Pancreas (tissue), 10 donors: ENCODE measurements around the gene ROR1. TPM values are rescaled to one million over a fixed set of nuclear protein-coding genes. Genes with fewer than 3 reads are reported as not detected.

Experiments
- ATAC-seq, 4 donors: fragments of 200-7000 bp; cut with Tn5 transposase; one replicate each; pipeline versions ENCODE4 v1.8.0 to v1.9.1; 2020; ENCODE audit warnings: mild to moderate bottlenecking in 4 of 4, moderate library complexity in 4 of 4
- DNase-seq, 6 donors: peaks; one replicate each; pipeline ENCODE4 v3.0.0-alpha.2; 2020
- FAIRE-seq: peaks from 2 replicates; lab custom pipeline; 2012; peaks lifted over from hg19 to GRCh38; lab: Jason Lieb, UNC
- H3K27ac ChIP-seq, 4 donors: fragments of 200-600 bp; sonication (generic); 1 replicate in 3 of 4; 2 replicates in 1 of 4; pipeline versions ENCODE4 v1.5.0 to v1.8.0; 2020
- H3K27me3 ChIP-seq, 4 donors: fragments of 200-600 bp; one replicate each; pipeline ENCODE4 v1.8.0; 2021
- H3K36me3 ChIP-seq, 3 donors: fragments of 200-600 bp; sonication (generic) in 1 of 3; one replicate each; pipeline versions ENCODE4 v1.5.0 to v1.8.0; 2020 to 2021
- H3K4me1 ChIP-seq, 3 donors: fragments of 200-600 bp; one replicate each; pipeline ENCODE4 v1.8.0; 2021
- H3K4me3 ChIP-seq, 4 donors: fragments of 200-600 bp; sonication (generic) in 2 of 4; one replicate each; pipeline versions ENCODE4 v1.5.0 to v1.8.0; 2020 to 2021
- H3K9me3 ChIP-seq, 4 donors: fragments of 200-600 bp; one replicate each; pipeline ENCODE4 v1.8.0; 2021
- CTCF ChIP-seq, 4 donors: fragments of 200-600 bp; sonication (generic) in 3 of 4; IDR thresholded peaks; one replicate each; pipeline versions ENCODE4 v1.5.0 to v1.8.0; 2021; ENCODE audit warnings: antibody characterized with exemption in 4 of 4
- WGBS, 2 donors: extraction: QIAGEN DNeasy Blood & Tissue Kit; methylation state at CpG; one replicate each; pipeline ENCODE4 v1.1.7; 2013; 5-methylcytosine and 5-hydroxymethylcytosine counted together
- intact Hi-C, 3 donors: fragments of 100-400 bp; cut with DNase I; formaldehyde crosslinking; loops; one replicate each; pipeline versions ENCODE4 v1.11.1 to v1.14.2; 2022
- polyA plus RNA-seq, 2 donors: library from polyadenylated mRNA; stranded (reverse); fragments of 200-250 nt; gene quantifications; one replicate each; pipeline ENCODE4 v1.2.3, GENCODE V29; 2013
- total RNA-seq, 6 donors: library from RNA; stranded (reverse); fragmentation: NEBNext Ultra II Directional in 4 of 6; extraction: Animal tissue kit (Norgen Biotek cat#: 25700) in 4 of 6; gene quantifications; one replicate each; pipeline versions ENCODE4 v1.2.1 to v1.2.4, GENCODE V29; 2021 to 2023
- donor health status: healthy with polysubstance abuse.
- donor health status: DM: no; HTN: no; CAD: no; lungs with moderate emphysema.
- donor health status: DM: no; HTN: no; CAD: no.
- donor health status: control.
- donor health status: control.
- donor health status: Bipolar disorder and iron deficiency.
- donor health status: DM: yes; HTN: yes; CAD: no.
- donor health status: DM: no; HTN: no; CAD: no.
- donor health status: DM: no; HTN: no; CAD: no.
- donor health status: DM: yes; HTN: yes; CAD: no.

ROR1 gene
- total and polyA plus RNA-seq, 8 donors = 1.3 to 18.5 (median 7.3) TPM

GRCh38 chr1:63891060-63891690 is 117.4 kb downstream of the ROR1 start:
- peak; percentile 59 to 85 (median 76) for ATAC-seq
- 53 to 65% methylated on average over 4 of the region's 4 CpGs for WGBS, 2 donors
- intact Hi-C loops = no loop called here
- peak in 3 of 6 donors; percentile 48 to 71 (median 50) for DNase-seq
- Histone ChIP-seq H3K27ac (peak overlapping the region in 1 of 4 donors; percentile 8), H3K4me3 (no peak overlapping the region), H3K36me3 (no peaks in the 10 kb centered on the region), H3K27me3 (no peaks in the 10 kb centered on the region), H3K9me3 (no peaks in the 10 kb centered on the region), H3K4me1 (no peaks in the 10 kb centered on the region)
- FAIRE-seq = no peak
- TF ChIP-seq CTCF (IDR thresholded peaks at IDR 0.05) = no peak

- H3K27ac ChIP-seq = no peak overlapping the region
These were observed 119.0 kb downstream of the ROR1 start for GRCh38 chr1:63892632-63893395.

GRCh38 chr1:63893976-63894375 is 120.2 kb downstream of the ROR1 start:
- ATAC-seq = no peak
- 94% methylated on average over 3 of the region's 3 CpGs for WGBS, 2 donors
- intact Hi-C loops = no loop called here
- Histone ChIP-seq H3K27me3 (no peaks in the 10 kb centered on the region), H3K4me3 (no peak overlapping the region), H3K27ac (no peak overlapping the region), H3K9me3 (no peaks in the 10 kb centered on the region), H3K4me1 (peaks cover 0 to 4% (median 0%) of the 10 kb centered on the region in 3 donors), H3K36me3 (no peaks in the 10 kb centered on the region)
- DNase-seq = no peak
- FAIRE-seq = no peak
- TF ChIP-seq CTCF (IDR thresholded peaks at IDR 0.05) = no peak

More at GRCh38 chr1:63892632-63893395, 119.0 kb downstream of the ROR1 start:
- H3K27me3 ChIP-seq = no peaks in the 10 kb centered on the region
- no peaks in the 10 kb centered on the region for H3K4me1 ChIP-seq
- no peak for DNase-seq
- no peak for FAIRE-seq
- H3K9me3 ChIP-seq = no peaks in the 10 kb centered on the region
- H3K4me3 ChIP-seq = no peak overlapping the region
- no peaks in the 10 kb centered on the region for H3K36me3 ChIP-seq
- WGBS, 2 donors = 72% methylated on average over 8 of the region's 8 CpGs
- intact Hi-C loops = no loop called here
- ATAC-seq = peak in 3 of 4 donors; percentile 15 to 80 (median 66)
- no peak for TF ChIP-seq CTCF (IDR thresholded peaks at IDR 0.05)

GRCh38 chr1:63894627-63895265 is 120.9 kb downstream of the ROR1 start:
- DNase-seq = no peak
- Histone ChIP-seq H3K36me3 (no peaks in the 10 kb centered on the region), H3K9me3 (no peaks in the 10 kb centered on the region), H3K4me1 (peaks cover 0 to 7% (median 0%) of the 10 kb centered on the region in 3 donors), H3K27ac (no peak overlapping the region), H3K27me3 (no peaks in the 10 kb centered on the region), H3K4me3 (no peak overlapping the region)
- FAIRE-seq = no peak
- ATAC-seq = no peak
- no peak for TF ChIP-seq CTCF (IDR thresholded peaks at IDR 0.05)
- intact Hi-C loops = no loop called here
- 45 to 56% methylated on average over 3 of the region's 3 CpGs for WGBS, 2 donors
